NCI-H2107 treated with DMSO at 0.1 percent for 48 hours (cell line): ENCODE measurements around the gene UTP4.
"Not testable (repeated sequence)": the region's sequence is repeated elsewhere in the genome, so short reads cannot be mapped to it uniquely, and the experiment has no call there.

Source experiments
- DNase-seq: peaks from one replicate; lab custom pipeline; 2025; ENCODE audit not compliant: unreplicated experiment; lab: John Stamatoyannopoulos, UW

UTP4 gene

DNA sequence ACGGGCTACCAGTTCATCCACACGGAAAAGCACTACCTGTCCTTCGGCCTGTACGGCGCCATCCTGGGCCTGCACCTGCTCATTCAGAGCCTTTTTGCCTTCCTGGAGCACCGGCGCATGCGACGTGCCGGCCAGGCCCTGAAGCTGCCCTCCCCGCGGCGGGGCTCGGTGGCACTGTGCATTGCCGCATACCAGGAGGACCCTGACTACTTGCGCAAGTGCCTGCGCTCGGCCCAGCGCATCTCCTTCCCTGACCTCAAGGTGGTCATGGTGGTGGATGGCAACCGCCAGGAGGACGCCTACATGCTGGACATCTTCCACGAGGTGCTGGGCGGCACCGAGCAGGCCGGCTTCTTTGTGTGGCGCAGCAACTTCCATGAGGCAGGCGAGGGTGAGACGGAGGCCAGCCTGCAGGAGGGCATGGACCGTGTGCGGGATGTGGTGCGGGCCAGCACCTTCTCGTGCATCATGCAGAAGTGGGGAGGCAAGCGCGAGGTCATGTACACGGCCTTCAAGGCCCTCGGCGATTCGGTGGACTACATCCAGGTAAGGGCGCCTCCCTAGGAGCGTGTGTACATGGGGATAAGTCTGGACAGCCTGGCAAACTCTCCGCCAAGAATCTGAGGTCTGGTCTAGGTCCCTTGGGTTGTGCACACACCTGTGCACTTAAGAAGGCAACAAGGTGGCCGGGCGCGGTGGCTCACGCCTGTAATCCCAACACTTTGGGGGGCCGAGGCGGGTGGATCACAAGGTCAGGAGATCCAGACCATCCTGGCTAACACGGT, 22.8 kb upstream of the UTP4 start:
- DNase-seq = no peak

DNA sequence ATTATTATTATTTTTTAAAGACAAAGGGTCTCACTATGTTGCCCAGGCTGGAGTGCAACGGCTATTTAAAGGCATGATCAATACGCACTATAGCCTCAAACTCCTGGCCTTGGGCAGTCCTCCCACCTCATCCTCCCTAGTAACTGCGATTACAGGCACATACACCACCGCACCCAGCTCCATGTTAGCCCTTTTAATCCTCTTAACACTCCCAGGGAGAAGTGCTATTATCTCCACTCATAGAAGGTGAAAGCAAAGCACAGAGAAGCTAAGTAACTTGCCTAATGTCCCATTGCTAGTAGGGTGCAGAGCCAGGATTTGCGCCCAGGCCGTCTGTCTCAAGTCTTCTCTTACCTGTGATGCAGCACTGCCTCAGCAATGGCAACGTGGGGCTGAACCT, 22.0 kb upstream of the UTP4 start:
- no peak for DNase-seq

DNA sequence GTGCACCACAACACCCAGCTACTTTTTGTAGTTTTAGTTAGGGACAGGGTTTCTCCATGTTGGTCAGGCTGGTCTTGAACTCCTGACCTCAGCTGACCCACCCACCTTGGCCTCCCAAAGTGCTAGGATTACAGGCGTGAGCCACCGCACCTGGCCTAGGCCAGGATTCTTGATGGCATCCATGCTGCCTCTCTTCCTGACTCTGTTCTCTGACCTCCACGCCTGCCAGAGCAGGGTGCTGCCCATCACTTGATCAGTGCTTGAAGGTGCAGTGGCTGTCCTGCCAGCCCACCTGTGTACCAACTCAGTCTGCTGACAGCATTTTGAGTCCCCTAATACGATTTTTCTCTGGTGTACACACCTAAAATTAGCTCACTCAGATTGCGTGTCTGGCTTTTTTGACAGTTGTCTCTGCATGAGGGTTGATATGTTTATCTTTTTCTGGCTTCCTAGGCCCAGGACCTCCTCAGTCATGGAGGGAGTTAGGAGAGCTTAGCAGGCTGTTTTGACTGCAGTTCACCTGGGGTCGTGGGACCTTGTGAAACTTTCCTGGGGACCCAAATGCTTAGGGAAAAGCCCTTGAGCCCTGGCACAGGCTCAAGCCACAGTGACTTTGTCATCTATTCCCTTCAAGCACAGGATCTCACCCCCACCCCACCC, 21.1 kb upstream of the UTP4 start:
- no peak for DNase-seq

DNA sequence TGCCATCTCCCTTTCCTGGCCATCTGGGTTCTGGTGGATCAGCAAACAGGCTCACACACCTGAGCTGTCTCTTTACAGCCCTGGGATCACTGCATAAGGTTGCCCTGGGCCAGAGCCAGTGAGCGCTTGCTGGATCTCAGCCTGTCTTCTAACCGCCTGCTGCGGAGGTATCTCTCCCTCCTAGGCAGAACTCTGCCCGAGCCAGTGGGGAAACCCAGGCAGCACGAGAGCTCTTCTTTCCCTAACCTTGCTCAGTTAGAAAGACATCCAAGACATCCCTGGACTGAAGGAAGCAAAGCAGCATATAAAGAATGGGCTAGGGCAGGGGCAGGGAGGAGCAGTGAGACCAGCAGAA, 20.6 kb upstream of the UTP4 start:
- DNase-seq = no peak

DNA sequence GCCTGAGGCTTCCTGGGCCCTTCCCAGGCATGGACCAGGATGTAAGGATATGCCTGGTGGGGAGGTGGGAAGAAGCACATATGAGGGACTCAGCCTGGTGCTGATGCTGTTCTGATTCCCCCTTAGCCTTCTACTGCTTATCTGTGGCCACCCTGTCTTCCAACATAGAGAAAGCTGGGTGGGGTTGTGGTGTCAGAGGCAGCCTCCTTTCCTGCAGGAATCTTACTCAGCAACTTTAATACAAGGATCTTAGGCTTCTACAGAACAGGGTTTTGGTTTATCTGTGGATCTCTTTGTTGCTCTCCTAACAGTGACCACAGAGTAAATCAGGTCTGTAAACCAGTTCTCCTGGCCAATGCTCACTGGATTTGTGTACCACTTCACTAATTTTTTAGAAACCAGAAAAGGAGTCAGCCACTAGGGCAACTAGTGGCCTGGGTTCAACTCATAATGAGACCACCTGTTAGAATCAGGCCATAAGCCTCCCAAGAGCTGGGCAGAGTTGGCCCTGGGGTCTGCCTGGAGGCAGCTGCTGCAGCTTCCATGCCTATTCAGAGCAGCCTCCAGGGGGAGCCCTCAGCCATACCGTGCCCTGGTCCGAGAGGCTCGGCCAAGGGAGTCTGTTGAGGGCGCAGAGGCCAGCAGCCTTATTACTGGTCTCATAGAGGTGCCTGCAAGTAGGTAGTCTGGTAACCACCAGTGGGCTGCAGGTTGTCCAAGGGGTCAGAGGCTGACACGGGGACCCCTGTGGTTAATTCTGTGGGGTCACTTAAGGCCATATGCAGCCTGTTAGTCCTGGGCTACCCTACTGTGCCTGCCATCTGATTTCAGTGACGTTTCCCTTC, 19.9 kb upstream of the UTP4 start:
- DNase-seq = no peak

DNA sequence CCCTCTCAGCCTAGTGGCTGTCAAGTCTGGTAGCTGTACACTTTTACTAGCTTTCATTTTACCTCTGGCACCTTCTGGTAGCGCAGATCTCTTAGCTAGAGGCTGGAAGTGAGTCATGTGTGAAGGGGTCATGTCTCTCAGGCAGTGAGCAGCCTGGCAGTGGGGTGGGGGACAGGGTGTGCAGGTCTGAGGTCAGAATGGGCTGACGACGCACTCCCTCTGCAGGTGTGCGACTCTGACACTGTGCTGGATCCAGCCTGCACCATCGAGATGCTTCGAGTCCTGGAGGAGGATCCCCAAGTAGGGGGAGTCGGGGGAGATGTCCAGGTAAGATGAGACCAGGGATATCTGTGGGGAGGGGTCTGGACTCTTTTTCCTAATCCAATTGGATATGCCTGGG, 19.2 kb upstream of the UTP4 start:
- DNase-seq = no peak

DNA sequence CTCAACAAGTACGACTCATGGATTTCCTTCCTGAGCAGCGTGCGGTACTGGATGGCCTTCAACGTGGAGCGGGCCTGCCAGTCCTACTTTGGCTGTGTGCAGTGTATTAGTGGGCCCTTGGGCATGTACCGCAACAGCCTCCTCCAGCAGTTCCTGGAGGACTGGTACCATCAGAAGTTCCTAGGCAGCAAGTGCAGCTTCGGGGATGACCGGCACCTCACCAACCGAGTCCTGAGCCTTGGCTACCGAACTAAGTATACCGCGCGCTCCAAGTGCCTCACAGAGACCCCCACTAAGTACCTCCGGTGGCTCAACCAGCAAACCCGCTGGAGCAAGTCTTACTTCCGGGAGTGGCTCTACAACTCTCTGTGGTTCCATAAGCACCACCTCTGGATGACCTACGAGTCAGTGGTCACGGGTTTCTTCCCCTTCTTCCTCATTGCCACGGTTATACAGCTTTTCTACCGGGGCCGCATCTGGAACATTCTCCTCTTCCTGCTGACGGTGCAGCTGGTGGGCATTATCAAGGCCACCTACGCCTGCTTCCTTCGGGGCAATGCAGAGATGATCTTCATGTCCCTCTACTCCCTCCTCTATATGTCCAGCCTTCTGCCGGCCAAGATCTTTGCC, 18.0 kb upstream of the UTP4 start:
- DNase-seq = no peak

DNA sequence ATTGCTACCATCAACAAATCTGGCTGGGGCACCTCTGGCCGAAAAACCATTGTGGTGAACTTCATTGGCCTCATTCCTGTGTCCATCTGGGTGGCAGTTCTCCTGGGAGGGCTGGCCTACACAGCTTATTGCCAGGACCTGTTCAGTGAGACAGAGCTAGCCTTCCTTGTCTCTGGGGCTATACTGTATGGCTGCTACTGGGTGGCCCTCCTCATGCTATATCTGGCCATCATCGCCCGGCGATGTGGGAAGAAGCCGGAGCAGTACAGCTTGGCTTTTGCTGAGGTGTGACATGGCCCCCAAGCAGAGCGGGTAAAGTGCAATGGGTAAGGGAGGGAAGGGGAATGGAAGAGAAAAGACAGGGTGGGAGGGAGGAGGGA, 17.5 kb upstream of the UTP4 start:
- no peak for DNase-seq

DNA sequence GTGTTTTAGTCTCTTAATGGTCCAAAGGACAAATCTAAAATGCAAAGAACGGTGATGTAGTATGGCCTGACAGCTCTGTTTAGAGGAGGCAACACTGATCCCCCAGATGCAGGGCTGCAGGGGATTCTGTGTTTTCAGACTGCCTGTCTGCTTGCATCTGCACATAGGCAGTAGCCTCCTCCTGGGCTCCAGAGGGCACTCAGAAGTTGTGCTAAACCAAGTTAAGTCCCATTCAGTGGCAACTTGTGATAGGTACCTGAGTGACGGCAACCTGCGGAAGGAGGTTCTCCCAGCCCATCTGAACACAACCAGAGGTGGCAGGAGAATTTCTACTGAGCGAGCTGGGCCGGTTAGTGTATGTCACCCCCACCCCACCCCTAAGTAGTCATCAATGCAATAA, 17.1 kb upstream of the UTP4 start:
- DNase-seq = no peak

DNA sequence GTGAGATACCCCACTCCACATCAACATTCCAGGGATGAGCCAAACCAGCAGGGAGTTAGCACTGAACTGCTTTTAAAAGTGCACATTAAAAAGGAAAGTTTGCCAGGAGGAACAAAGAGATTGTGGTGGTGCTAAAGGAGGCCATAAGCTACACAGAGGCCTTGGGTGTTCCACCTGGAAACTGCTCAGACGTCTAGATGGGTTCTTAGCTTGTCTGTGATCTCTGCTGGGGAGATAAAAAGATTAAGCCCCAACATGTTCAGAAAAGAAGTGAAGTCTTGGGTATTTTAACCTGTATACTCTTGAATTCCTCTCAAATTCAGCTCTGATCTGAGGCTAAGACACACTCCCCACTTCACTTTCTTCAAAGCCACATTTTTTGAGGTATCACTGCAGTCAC, 16.6 kb upstream of the UTP4 start:
- no peak for DNase-seq

DNA sequence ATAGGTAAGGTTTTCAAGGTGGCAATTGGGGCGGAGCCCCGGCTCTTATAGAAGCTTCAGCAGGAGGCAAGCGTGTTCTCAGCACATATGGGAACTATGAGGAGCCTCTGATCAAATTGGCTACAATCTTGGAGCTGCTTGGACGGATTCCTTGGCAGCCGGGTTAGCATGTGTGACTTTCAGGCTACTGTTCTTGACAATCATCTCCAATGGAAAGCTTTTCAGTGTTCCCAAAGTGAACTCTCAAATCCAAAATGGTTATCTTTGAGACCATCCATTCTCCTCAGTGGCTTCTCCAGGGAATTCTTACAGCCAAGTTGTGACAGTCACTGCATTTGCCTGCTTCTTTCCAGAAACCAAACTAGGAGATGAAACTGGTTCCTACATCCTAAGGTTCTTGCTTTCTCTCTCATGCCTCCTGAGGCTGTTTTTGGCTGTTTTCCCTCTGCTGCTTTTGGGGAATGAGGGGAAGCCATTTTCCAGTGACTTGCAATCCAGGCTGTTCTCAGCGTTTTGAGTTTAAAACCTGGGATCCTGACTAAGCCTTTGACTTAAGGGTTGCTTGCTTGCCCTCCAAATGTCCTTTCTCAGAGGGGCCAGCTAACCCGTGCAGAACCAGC, 16.1 kb upstream of the UTP4 start:
- DNase-seq = no peak

DNA sequence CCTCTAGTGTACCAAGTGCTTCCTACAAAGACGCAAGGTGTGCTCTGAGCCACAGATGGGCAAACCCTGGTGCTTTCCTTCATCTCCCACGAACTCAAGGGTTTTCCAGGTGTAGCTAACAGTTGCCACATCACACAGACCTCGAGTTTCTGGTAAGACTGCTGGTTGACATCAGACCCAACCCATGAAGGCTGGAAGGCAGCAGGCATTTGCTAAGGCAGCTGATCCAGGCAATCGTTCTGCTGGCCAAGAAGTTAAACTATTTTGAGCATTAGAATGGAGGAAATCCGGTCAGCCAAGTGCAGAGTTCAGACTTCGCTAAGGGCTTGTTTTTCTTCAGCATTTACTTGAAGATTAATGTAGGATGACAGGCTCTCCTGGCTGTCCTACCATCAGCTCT, 15.5 kb upstream of the UTP4 start:
- no peak for DNase-seq

DNA sequence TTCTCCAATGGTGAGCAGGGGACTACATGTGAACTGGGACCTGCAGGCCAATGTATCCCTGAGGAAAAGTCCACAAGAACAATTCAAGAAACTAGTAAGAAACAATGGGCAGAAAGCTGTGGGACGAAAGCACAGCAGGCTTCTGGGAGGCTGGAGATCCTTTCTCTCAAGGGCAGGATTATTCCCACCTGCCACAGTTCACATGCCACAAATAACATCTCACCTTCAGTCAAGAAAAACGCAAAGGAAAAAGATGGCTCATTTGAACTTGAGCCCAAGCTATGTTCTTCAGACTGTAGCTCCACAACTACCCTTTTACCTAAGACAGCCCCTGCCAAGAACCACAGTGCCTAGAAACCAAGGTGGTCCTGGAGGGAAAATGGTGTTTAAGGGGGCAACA, 14.0 kb upstream of the UTP4 start:
- no peak for DNase-seq

DNA sequence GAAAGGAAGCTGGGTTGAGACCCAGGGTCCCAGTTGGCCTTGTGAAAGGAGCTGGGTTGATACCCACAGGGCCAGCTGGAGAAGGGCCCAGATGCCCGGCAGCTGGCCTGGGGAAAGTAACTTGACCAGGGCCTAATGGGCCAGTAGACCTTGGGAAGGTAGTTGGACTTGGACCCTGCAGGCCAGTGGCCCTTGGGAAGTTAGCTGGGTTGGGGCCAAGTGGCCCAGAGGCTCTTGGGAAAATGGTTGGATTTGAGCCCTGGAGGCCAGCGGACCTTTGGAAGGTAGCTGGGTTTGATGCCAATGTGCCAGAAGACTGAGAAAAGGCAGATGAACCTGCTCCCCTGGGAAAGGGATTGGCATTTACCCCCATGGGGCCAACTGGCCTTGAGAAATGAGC, 13.5 kb upstream of the UTP4 start:
- DNase-seq = no peak

DNA sequence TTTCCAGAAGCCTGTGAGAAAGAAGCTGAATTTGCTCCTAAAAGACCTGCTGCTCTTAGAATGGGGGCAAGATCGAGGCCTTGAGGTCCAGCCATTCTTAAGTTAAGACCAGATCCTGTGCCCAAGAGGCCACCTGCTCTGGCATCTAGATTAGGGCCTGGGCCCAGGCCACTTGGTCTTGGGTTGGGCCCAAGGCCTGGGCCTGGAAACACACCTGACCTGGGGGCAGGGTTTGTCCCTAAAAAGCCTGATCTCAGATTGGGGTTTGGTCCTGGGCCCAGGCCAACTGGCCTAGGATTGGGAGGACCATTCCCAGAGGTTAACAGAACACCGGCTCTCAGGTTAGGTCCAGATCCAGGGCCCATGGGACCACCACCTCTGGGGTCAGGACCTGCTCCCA, 12.9 kb upstream of the UTP4 start:
- no peak for DNase-seq

DNA sequence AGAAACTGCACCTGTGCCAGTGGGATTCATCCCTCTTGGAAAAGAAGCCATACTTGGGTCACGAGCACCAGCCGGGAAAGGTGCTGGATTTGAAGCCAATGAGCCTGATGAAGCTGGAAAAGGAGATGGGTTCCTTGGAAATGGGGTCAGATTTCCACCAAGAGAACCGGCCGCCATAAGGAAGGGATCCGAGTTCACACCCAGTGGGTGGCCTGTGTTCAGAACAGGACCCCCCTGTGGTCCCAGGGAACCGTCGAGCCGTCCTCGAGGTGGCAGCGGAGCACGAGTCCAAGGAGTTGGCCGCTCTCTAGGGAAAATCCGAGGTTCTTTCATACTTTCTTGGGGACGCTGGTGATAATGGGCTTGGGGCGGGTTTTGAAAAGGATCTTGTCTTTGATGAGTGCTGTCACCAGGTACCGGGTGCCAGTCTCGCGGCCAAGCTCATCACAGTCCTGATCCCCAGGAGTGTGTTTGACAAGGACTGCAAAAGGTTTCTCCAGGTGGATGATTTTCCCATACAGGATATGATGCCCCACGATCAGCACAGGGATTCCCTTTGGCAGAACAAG, 12.3 kb upstream of the UTP4 start:
- no peak for DNase-seq

DNA sequence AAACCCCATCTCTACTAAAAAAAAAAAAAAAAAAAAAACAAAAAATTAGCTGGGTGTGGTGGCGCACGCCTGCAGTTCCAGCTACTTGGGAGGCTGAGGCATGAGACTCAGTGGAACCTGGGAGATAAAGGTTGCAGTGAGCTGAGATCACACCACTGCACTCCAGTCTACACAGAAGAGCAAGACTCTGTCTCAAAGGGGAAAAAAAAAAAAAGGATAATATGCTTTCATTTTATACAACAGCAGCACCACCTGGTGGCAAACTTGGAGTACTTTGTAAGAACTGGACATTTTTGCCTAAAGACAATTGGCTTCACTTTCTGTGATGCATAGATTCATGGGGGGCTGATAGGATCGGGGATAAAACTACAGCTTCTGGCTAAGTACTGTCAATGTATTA, 8.5 kb upstream of the UTP4 start:
- DNase-seq = peak; percentile 61

DNA sequence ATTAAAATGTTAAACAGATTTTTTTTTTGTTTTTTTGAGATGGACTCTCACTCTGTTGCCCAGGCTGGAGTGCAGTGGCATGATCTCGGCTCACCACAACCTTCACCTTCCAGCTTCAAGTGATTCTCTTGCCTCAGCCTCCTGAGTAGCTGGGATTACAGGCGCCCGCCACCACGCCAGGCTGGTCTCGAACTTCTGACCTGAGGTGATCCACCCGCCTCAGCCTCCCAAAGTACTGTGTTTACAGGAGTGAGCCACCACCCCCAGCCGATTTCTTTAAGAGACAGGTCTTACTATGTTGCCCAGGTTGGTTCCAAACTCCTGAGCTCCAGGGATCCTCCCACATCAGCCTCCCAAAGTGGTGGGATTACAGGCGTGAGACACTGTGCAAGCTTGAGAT, 8.0 kb upstream of the UTP4 start:
- not testable (repeated sequence) for DNase-seq

DNA sequence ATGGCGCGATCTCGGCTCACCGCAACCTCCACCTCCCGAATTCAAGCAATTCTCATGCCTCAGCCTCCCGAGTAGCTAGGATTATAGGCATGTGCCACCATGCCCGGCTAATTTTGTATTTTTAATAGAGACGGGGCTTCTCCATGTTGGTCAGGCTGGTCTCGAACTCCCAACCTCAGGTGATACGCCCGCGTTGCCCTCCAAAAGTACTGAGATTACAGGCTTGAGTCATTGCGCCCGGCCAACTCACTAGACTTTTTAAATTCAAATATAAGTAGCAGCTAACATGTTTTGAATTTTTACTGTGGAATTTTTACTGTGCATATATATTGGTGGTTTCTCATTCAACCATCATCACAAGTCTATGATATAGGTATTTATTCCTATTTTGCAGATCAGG, 7.5 kb upstream of the UTP4 start:
- not testable (repeated sequence) for DNase-seq

DNA sequence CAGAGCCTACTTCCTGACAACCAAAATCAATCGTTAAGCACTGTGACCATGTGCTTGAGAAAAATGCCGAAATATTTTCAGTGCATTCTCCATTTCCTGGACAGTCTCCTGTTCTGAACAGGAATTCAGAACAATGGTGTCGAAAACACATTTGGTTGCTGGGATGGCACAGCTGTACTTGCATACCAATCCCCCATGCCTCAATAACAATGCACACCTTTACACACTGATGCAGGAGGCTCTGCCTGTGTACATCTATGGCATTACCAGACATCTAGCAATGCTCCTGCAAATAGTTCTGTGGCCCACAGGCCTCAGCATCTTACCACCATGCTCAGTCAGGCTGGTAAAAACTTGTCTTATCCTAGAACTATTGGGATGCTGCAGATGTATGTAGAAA, 6.2 kb upstream of the UTP4 start:
- DNase-seq = no peak

DNA sequence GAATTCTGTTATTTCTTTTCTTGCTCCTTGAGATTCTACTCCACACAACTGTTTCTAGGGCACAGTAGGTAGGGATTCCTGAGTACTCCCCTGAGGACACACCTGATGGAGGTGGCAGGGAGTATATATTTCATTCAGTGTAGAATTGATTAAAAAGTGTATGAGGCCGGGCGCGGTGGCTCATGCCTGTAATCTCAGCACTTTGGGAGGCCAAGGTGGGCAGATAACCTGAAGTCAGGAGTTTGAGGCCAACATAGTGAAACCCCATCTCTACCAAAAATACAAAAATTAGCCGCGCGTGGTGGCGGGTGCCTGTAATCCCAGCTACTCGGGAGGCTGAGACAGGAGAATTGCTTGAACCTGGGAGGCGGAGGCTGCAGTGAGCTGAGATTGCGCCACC, 5.6 kb upstream of the UTP4 start:
- DNase-seq = not testable (repeated sequence)
